WTC11 (cell line): ENCODE data around the gene NFIA. TPM values are rescaled to one million over a fixed set of nuclear protein-coding genes. Genes with fewer than 3 reads are reported as not detected.

ENCODE experiments used
- ATAC-seq: fragments of 200-7000 bp; cut with Tn5 transposase; 2 replicates; pipeline ENCODE4 v1.10.0; 2021; ENCODE audit warnings: mild to moderate bottlenecking, moderate library complexity
- CTCF ChIA-PET: fragments of 300-600 bp; sonication (Branson Sonifier 250); formaldehyde crosslinking; loops from one replicate; lab custom pipeline; 2021; ENCODE audit warnings: antibody characterized with exemption; lab: Charles Lee
- POLR2A ChIA-PET: fragments of 350-600 bp; sonication (Branson Sonifier 250); formaldehyde crosslinking; loops from one replicate; lab custom pipeline; 2021; ENCODE audit warnings: antibody characterized with exemption; lab: Charles Lee
- DNase-seq: peaks from one replicate; pipeline ENCODE4 v3.0.0; 2021; ENCODE audit warnings: low spot score
- H3K27ac Mint-ChIP-seq: 2 replicates; pipeline ENCODE4 v1.8.0; 2021; ENCODE audit warnings: mixed read lengths
- H3K27me3 Mint-ChIP-seq: 2 replicates; pipeline ENCODE4 v1.8.0; 2021; ENCODE audit warnings: low read depth, mild to moderate bottlenecking, moderate library complexity, mixed read lengths
- H3K36me3 Mint-ChIP-seq: 2 replicates; pipeline ENCODE4 v1.8.0; 2021; ENCODE audit warnings: mixed read lengths
- H3K4me1 Mint-ChIP-seq: 2 replicates; pipeline ENCODE4 v1.8.0; 2022; ENCODE audit warnings: mixed read lengths
- H3K4me3 Mint-ChIP-seq: 2 replicates; pipeline ENCODE4 v1.8.0; 2021; ENCODE audit warnings: mild to moderate bottlenecking, moderate library complexity, mixed read lengths
- H3K9me3 Mint-ChIP-seq: 2 replicates; pipeline ENCODE4 v1.8.0; 2021; ENCODE audit warnings: mixed read lengths
- ATF2 ChIP-seq: sonication (generic); formaldehyde crosslinking; IDR thresholded peaks from 2 replicates; pipeline ENCODE4 v1.8.1; 2022; ENCODE audit warnings: low read depth, missing genetic modification reagents, borderline replicate concordance
- CBFB ChIP-seq: sonication (generic); formaldehyde crosslinking; IDR thresholded peaks from 2 replicates; pipeline ENCODE4 v1.8.1; 2022; ENCODE audit warnings: mild to moderate bottlenecking, low read depth, missing genetic modification reagents
- E2F1 ChIP-seq: sonication (generic); formaldehyde crosslinking; IDR thresholded peaks from 2 replicates; pipeline ENCODE4 v1.8.0; 2022; ENCODE audit warnings: mild to moderate bottlenecking, missing genetic modification reagents
- ELF4 ChIP-seq: sonication (generic); formaldehyde crosslinking; IDR thresholded peaks from 2 replicates; pipeline ENCODE4 v1.8.1; 2022; ENCODE audit warnings: low read depth, mild to moderate bottlenecking, moderate library complexity, missing genetic modification reagents
- FOXK1 ChIP-seq: sonication (generic); formaldehyde crosslinking; IDR thresholded peaks from 2 replicates; pipeline ENCODE4 v1.8.0; 2022; ENCODE audit warnings: mild to moderate bottlenecking, moderate library complexity, missing genetic modification reagents
- GABPB1 ChIP-seq: sonication (generic); formaldehyde crosslinking; IDR thresholded peaks from 2 replicates; pipeline ENCODE4 v1.8.1; 2023; ENCODE audit warnings: mild to moderate bottlenecking, missing genetic modification reagents
- GRHL2 ChIP-seq: fragments of 250-450 bp; sonication (Bioruptor Pico); IDR thresholded peaks from 2 replicates; pipeline ENCODE4 v1.8.0; 2022; ENCODE audit warnings: mild to moderate bottlenecking, moderate library complexity; ENCODE audit not compliant: insufficient replicate concordance, severe bottlenecking
- HMGXB4 ChIP-seq: sonication (generic); formaldehyde crosslinking; IDR thresholded peaks from 2 replicates; pipeline ENCODE4 v1.8.1; 2023; ENCODE audit warnings: mild to moderate bottlenecking, moderate library complexity, missing genetic modification reagents
- MYBL2 ChIP-seq: sonication (generic); formaldehyde crosslinking; IDR thresholded peaks from 2 replicates; pipeline ENCODE4 v1.8.1; 2023; ENCODE audit warnings: mild to moderate bottlenecking, moderate library complexity, missing genetic modification reagents
- NFATC4 ChIP-seq: fragments of 250-450 bp; sonication (Bioruptor Pico); IDR thresholded peaks from 2 replicates; pipeline ENCODE4 v1.9.0; 2021; ENCODE audit warnings: mild to moderate bottlenecking
- NFE2L1 ChIP-seq: sonication (generic); formaldehyde crosslinking; IDR thresholded peaks from 2 replicates; pipeline ENCODE4 v1.8.1; 2023; ENCODE audit warnings: missing genetic modification reagents
- OVOL2 ChIP-seq: fragments of 250-450 bp; sonication (Bioruptor Pico); IDR thresholded peaks from 2 replicates; pipeline ENCODE4 v1.9.0; 2021; ENCODE audit warnings: mild to moderate bottlenecking, borderline replicate concordance
- PRDM15 ChIP-seq: sonication (generic); formaldehyde crosslinking; IDR thresholded peaks from 2 replicates; pipeline ENCODE4 v1.8.0; 2022; ENCODE audit warnings: missing genetic modification reagents
- PRRX2 ChIP-seq: fragments of 250-450 bp; sonication (Bioruptor Pico); IDR thresholded peaks from 2 replicates; pipeline ENCODE4 v1.8.0; 2021; ENCODE audit warnings: mild to moderate bottlenecking
- SMAD3 ChIP-seq: sonication (generic); formaldehyde crosslinking; IDR thresholded peaks from 2 replicates; pipeline ENCODE4 v1.8.0; 2022; ENCODE audit warnings: missing genetic modification reagents, mild to moderate bottlenecking, borderline replicate concordance
- SOX15 ChIP-seq: fragments of 250-450 bp; sonication (Bioruptor Pico); IDR thresholded peaks from 2 replicates; pipeline ENCODE4 v1.9.0; 2021; ENCODE audit warnings: mild to moderate bottlenecking
- TEAD1 ChIP-seq: sonication (generic); formaldehyde crosslinking; IDR thresholded peaks from 2 replicates; pipeline ENCODE4 v1.8.0; 2022; ENCODE audit warnings: mild to moderate bottlenecking, missing genetic modification reagents
- USF2 ChIP-seq: sonication (generic); formaldehyde crosslinking; IDR thresholded peaks from 2 replicates; pipeline ENCODE4 v1.8.1; 2023; ENCODE audit warnings: mild to moderate bottlenecking, missing genetic modification reagents, moderate library complexity
- ZNF512 ChIP-seq: sonication (generic); formaldehyde crosslinking; IDR thresholded peaks from 2 replicates; pipeline ENCODE4 v1.8.1; 2022; ENCODE audit warnings: missing genetic modification reagents, borderline replicate concordance
- ZSCAN18 ChIP-seq: fragments of 250-450 bp; sonication (Bioruptor Pico); IDR thresholded peaks from 2 replicates; pipeline ENCODE4 v2.1.2; 2022; ENCODE audit warnings: mild to moderate bottlenecking, moderate library complexity
- total RNA-seq: library from RNA; stranded (reverse); gene quantifications from 3 replicates; pipeline ENCODE4 v1.2.3, GENCODE V29; 2021

The NFIA gene
- total RNA-seq, 1 experiment from 2014 or later = 16.7 TPM

GRCh38 chr1:61361931-61362330 is 279.6 kb downstream of the NFIA start:
- H3K27ac Mint-ChIP-seq = no peak overlapping the region
- ATAC-seq (no peak), DNase-seq (no peak)
- H3K27me3 Mint-ChIP-seq = no peaks in the 10 kb centered on the region
- no peak for TF ChIP-seq ZNF512 (CRISPR knock-in tag)
- TF ChIP-seq NFE2L1 = no peak
- no peak for TF ChIP-seq PRRX2 (CRISPR knock-in tag)
- TF ChIP-seq GABPB1 (CRISPR knock-in tag) = no peak
- no peak for TF ChIP-seq GRHL2 (CRISPR knock-in tag)
- TF ChIP-seq PRDM15 (CRISPR knock-in tag) = no peak
- no peak for TF ChIP-seq USF2 (CRISPR knock-in tag)
- no peak for TF ChIP-seq ATF2 (CRISPR knock-in tag)
- no peak for TF ChIP-seq CBFB (CRISPR knock-in tag)
- no peak for TF ChIP-seq TEAD1 (CRISPR knock-in tag)
- TF ChIP-seq SOX15 = no peak
- TF ChIP-seq FOXK1 (CRISPR knock-in tag) = no peak
- TF ChIP-seq OVOL2 (CRISPR knock-in tag) = no peak
- TF ChIP-seq NFATC4 (CRISPR knock-in tag) = no peak
- no peak for TF ChIP-seq SMAD3
- no peak for TF ChIP-seq HMGXB4 (CRISPR knock-in tag)
- TF ChIP-seq ELF4 = no peak
- TF ChIP-seq ZSCAN18 = no peak
- no peak for TF ChIP-seq E2F1 (CRISPR knock-in tag)
- no peak for TF ChIP-seq MYBL2 (CRISPR knock-in tag)
- H3K4me3 Mint-ChIP-seq = no peak overlapping the region
- H3K36me3 Mint-ChIP-seq = no peaks in the 10 kb centered on the region
- POLR2A ChIA-PET = no interaction called here
- H3K4me1 Mint-ChIP-seq = peaks cover 13% of the 10 kb centered on the region
- no peaks in the 10 kb centered on the region for H3K9me3 Mint-ChIP-seq
- CTCF ChIA-PET = no interaction called here
